GM20000 (cell line): ENCODE data around the gene CHGA.

Experiments
- DNase-seq: peaks from one replicate; pipeline ENCODE4 v3.0.0; 2012; ENCODE audit warnings: low spot score
- TF ChIP-seq, protein P1 (sequence below): IDR thresholded peaks from 2 replicates; pipeline ENCODE4 v1.5.1; 2012; ENCODE audit warnings: mild to moderate bottlenecking, control low read depth; ENCODE audit errors: extremely low read depth, missing control alignments

The CHGA gene

GRCh38 chr14:92920001-92920400, 2.9 kb upstream of the CHGA start:
- TF ChIP-seq, protein P1, sequence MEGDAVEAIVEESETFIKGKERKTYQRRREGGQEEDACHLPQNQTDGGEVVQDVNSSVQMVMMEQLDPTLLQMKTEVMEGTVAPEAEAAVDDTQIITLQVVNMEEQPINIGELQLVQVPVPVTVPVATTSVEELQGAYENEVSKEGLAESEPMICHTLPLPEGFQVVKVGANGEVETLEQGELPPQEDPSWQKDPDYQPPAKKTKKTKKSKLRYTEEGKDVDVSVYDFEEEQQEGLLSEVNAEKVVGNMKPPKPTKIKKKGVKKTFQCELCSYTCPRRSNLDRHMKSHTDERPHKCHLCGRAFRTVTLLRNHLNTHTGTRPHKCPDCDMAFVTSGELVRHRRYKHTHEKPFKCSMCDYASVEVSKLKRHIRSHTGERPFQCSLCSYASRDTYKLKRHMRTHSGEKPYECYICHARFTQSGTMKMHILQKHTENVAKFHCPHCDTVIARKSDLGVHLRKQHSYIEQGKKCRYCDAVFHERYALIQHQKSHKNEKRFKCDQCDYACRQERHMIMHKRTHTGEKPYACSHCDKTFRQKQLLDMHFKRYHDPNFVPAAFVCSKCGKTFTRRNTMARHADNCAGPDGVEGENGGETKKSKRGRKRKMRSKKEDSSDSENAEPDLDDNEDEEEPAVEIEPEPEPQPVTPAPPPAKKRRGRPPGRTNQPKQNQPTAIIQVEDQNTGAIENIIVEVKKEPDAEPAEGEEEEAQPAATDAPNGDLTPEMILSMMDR: no peak
- no peak for DNase-seq

DNA sequence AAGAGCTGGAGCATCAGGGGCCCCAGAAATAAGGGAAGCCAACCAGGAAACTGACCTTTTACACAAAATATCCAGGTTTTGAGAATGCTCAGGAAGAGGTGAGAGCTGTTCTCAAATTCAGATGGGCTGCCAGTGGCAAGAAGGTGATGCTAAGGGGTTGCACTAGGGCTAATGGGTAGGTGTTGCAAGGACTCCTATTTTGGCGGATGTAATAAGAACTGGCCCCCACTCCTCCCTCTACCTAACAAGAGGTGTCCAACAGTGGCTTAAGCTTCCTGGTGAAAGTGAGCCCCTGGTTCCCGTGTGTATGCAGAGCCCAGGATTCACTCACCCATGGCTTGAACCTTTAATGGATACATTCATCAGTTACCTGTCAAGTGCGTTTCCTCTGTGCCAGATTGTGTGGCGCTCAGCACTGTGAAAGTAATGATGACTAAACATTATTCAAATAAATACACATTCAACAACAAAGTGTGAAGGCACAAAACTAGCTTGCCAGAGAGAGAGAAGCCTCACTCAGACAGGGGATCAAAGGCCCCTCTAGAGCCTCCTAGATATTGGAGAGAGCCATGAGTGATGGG, 705 bp upstream of the CHGA start:
- no peak for DNase-seq
- TF ChIP-seq, protein P1: no peak

- TF ChIP-seq, protein P1: no peak
- no peak for DNase-seq
Measured at GRCh38 chr14:92923744-92924103, 774 bp downstream of the CHGA start.

DNA sequence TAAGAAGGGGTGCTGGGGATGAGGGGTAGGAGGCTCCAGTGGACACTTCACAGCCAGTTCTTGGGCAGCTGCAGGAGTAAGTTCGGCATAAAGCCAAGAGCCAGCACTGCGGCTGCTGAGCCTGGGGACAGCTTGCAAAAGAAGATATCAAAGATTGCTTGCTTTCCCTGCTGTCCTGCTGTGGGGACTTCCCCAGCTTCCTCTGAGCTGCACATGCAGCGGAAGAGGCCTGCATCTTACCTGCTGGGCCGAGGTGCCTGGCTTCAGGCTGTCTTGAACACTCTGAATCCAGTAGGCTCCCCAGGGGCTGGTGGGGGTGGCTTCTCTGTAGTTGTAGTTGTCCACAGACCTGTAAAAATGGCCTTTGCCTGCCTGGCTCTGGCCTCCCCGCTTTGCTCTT, 1.3 kb downstream of the CHGA start:
- TF ChIP-seq, protein P1: no peak
- peak; percentile 51 for DNase-seq

GRCh38 chr14:92925446-92925845, 2.5 kb downstream of the CHGA start:
- TF ChIP-seq, protein P1: no peak
- no peak for DNase-seq

GRCh38 chr14:92926180-92926845, 3.4 kb downstream of the CHGA start:
- DNase-seq: no peak
- TF ChIP-seq, protein P1: no peak

DNA sequence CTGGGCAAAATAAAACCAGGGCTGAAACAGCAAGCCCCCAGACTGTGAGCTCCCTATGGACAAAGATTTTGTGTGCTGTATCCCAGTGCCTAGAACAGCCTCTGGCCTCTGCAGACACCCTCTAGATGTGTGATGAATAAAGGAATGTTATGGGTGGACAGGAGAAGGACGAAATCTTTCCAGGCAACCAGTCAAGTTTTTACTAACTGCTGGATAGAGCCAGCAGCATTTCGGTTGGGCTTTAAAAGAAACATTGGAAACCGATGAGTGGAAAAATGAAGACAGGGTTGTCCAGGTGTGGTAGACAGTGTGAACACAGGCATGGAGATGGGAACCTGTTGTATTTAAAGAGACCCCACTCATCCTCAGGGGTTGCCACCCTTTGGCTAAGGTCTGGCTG, 4.0 kb downstream of the CHGA start:
- DNase-seq: no peak
- TF ChIP-seq, protein P1: no peak
